T-helper 2 cell treated with Interferon-gamma antibody and Interleukin-4, amounts not matched to agents 100 ng/mL and 5 ng/mL, for 36 hours (primary cell): ENCODE measurements around the gene SPATS2. TPM values are rescaled to one million over a fixed set of nuclear protein-coding genes. Genes with fewer than 3 reads are reported as not detected.

ENCODE experiments used
- intact Hi-C: fragments of 100-400 bp; cut with micrococcal nuclease; formaldehyde crosslinking; loops from one replicate; pipeline ENCODE4 v1.15.1; 2023
- total RNA-seq: library from RNA; stranded (reverse); gene quantifications from 2 replicates; pipeline ENCODE4 v1.2.3, GENCODE V29; 2022

The SPATS2 gene
- total RNA-seq, 1 donor from 2014 or later: 14.6 TPM

DNA sequence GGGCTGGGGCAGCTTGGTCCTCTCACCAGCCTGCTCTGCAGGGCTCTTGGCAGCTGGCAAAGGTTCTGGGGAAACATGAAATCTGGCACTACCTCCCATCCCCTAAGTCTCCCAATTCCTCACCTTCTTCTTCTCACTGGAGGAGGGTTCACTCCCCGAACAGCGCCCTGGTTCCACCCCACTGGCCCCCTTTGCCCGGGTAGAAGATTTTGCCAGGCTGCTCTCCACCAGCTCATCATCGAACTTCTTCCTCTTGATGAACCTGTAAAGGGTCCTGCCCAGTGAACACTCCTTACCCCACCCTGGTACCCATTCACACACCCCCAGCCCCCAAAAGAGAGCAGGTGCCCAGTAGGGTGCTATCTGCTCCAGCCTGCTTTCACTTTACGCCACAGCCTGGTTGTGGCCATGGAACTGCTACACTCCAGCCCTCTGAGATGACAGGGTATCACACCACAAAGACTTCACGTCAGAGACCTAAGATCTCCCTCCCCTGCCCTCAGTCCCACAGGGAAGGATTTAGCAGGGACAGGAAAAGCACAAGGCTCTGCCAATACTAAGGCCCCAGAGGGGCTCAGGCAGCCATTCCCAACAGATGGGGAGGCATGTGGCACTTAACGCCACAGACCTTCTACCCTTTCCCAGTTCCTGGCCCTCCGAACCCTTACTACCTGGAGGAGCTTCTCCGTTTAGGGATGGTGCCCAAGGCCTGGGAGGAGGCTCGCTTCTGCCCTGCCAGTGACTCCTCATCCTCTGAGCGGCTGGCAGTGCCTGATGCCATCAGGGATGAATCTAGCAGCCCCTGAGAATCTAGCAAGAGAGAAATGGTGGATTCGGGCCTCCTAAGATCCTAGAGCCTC is 198.4 kb downstream of the SPATS2 start:
- intact Hi-C loops: loop anchor here (10.0 kb wide), 1 partner anchor 139 kb away; the partner anchor contains the start of gene FMNL3

DNA sequence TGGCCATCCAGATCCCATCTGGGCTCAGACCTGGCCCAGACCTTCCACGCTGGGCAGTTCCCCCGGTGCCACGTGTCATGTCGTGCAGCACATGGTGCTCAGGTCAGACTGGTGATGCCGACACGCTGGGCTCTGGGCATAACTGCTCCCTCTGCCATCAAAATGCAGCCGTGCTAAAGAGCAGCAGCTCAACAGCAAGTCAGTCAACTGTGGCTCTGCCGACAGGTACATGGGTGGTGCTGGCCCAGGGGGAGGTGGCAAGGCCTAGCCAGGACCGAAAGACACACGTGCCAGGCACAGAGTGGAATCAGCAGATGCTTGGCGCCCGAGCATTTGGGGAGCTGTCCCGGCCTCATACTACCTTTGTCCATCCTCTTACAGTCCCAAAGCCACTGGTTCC is 199.1 kb downstream of the SPATS2 start:
- intact Hi-C loops: loop anchor here (10.0 kb wide), 1 partner anchor 138 kb away; the partner anchor contains the start of gene FMNL3

GRCh38 chr12:49567302-49567610 is 200.0 kb downstream of the SPATS2 start:
- intact Hi-C loops: loop anchor here (10.0 kb wide), 1 partner anchor 138 kb away; the partner anchor contains the start of gene FMNL3

DNA sequence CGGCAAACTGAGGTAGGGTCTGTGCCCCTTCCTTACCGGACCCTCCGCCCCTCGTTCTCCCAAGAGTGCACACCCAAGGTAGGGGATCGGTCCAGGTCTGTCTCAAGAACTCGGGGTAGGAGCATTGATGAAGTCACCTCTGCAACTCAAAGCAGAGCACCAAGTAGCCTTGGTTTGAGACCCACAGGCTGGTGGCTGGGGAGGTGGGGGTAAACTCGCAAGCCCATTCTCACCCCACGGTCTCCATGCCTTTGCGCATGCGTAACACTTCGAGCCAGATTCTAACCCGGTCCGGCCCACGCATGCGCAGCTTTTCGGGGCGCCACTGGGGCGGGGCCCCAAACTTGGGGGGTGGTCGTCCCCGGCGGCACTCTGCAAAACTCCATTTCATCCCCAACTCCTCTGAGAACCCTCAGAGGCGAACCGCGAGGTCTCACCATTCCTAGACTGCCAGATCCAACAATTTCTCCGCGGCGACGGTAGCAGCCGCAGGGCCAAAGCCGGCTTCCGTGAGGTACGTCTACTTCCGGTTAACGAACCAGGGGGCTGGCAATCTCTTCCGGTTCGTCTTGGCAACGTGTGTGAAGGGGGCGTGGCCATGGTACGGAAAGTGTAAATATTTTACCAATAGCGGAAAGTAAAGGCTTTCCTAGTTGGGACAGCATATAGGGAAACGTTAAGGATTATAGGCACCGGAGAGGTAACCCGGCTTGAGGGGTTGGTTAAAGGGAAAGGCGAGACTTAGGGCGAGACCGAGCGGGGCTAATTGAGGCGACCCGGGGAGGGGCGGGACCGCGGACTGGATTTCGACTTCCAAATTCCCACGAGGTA is 200.6 kb downstream of the SPATS2 start, which contains the start of gene MCRS1:
TSS of gene MCRS1 (minus strand) at position 532 of the 831 bp plus-strand sequence. CDS start 1,411 bp downstream, outside the sequence.
- intact Hi-C loops: loop anchor here (1.0 to 10.0 kb wide), 4 partner anchors 30 to 173 kb away; partner anchors contain the start of genes FMNL3, PRPF40B and TMBIM6

GRCh38 chr12:49568442-49569162 is 201.3 kb downstream of the SPATS2 start:
- intact Hi-C loops: loop anchor here (1.0 to 10.0 kb wide), 4 partner anchors 30 to 173 kb away; partner anchors contain the start of genes FMNL3, PRPF40B and TMBIM6

Other genes starting within 250 kb of the SPATS2 start
- gene TUBA1B, start 236.1 kb upstream of the SPATS2 start, total RNA-seq: 2,161 and 2,173 TPM in 2 replicates
- 90.7 and 92.8 TPM in 2 replicates for gene TUBA1A, start 178.4 kb upstream of the SPATS2 start, total RNA-seq
- gene TUBA1C, start 102.4 kb upstream of the SPATS2 start, total RNA-seq: 250 and 257 TPM in 2 replicates
- not detected in 2 replicates for gene PRPH, start 72.3 kb upstream of the SPATS2 start, total RNA-seq
- gene TROAP, start 44.2 kb upstream of the SPATS2 start, total RNA-seq: 77.6 and 79.0 TPM in 2 replicates
- gene C1QL4, start 30.3 kb upstream of the SPATS2 start, total RNA-seq: not detected in 2 replicates
- gene DNAJC22, start 20.6 kb upstream of the SPATS2 start, total RNA-seq: 0.11 TPM in 1 of 2 replicates, not detected in the other
- 0.82 and 1.2 TPM in 2 replicates for gene KCNH3, start 171.6 kb downstream of the SPATS2 start, total RNA-seq
- 90.8 and 91.2 TPM in 2 replicates for gene MCRS1, start 200.7 kb downstream of the SPATS2 start, total RNA-seq
- 0.16 TPM in 1 of 2 replicates, not detected in the other for gene FAM186B, start 238.2 kb downstream of the SPATS2 start, total RNA-seq